ENCODE data around the gene GALNT14.

Gene GALNT14

GRCh38 chr2:30947686-30948085 lies 190.6 kb downstream of the GALNT14 start:
- Histone ChIP-seq H3K27me3 (ENCODE audit: insufficient read depth, low read depth) (no peaks in the 10 kb centered on the region), H3K27ac (no peak overlapping the region), H4K20me1 (ENCODE audit: insufficient read depth) (no peaks in the 10 kb centered on the region), H3K9ac (no peak overlapping the region), H3K36me3 (ENCODE audit: insufficient read depth) (no peaks in the 10 kb centered on the region; the same call in 1 of the 2 replicates), H3K4me2 (no peak overlapping the region), H3K79me2 (ENCODE audit: insufficient read depth, low read depth) (no peaks in the 10 kb centered on the region), H2AFZ (ENCODE audit: low read depth) (no peak overlapping the region), H3K4me3 (IDR thresholded peaks at IDR 0.05; ENCODE audit: insufficient read depth, low read depth, low read length) (no peak overlapping the region), H3K4me1 (ENCODE audit: low read depth, poor library complexity, severe bottlenecking) (no peaks in the 10 kb centered on the region)
- TF ChIP-seq CTCF (conservative IDR thresholded peaks at IDR 0.05; ENCODE audit: low read depth, low read length): no peak

- Histone ChIP-seq H3K27ac (no peak overlapping the region), H3K9ac (no peak overlapping the region), H3K36me3 (ENCODE audit: insufficient read depth) (no peaks in the 10 kb centered on the region; the same call in 1 of the 2 replicates), H3K4me1 (ENCODE audit: low read depth, poor library complexity, severe bottlenecking) (no peaks in the 10 kb centered on the region), H3K4me2 (no peak overlapping the region), H2AFZ (ENCODE audit: low read depth) (no peak overlapping the region), H3K27me3 (ENCODE audit: insufficient read depth, low read depth) (no peaks in the 10 kb centered on the region), H3K4me3 (IDR thresholded peaks at IDR 0.05; ENCODE audit: insufficient read depth, low read depth, low read length) (no peak overlapping the region), H4K20me1 (ENCODE audit: insufficient read depth) (no peaks in the 10 kb centered on the region), H3K79me2 (ENCODE audit: insufficient read depth, low read depth) (no peaks in the 10 kb centered on the region)
- TF ChIP-seq CTCF (conservative IDR thresholded peaks at IDR 0.05; ENCODE audit: low read depth, low read length): no peak
Measured at GRCh38 chr2:30942419-30942818, 195.8 kb downstream of the GALNT14 start.

GRCh38 chr2:30940839-30941238 lies 197.4 kb downstream of the GALNT14 start:
- H3K4me1 ChIP-seq (ENCODE audit: low read depth, poor library complexity, severe bottlenecking): no peaks in the 10 kb centered on the region
- no peaks in the 10 kb centered on the region for H3K36me3 ChIP-seq (ENCODE audit: insufficient read depth)
- no peak overlapping the region for H3K27ac ChIP-seq
- no peaks in the 10 kb centered on the region for H4K20me1 ChIP-seq (ENCODE audit: insufficient read depth)
- no peak overlapping the region for H3K9ac ChIP-seq
- H3K79me2 ChIP-seq (ENCODE audit: insufficient read depth, low read depth): no peaks in the 10 kb centered on the region
- H2AFZ ChIP-seq (ENCODE audit: low read depth): no peak overlapping the region
- no peak overlapping the region for H3K4me2 ChIP-seq
- H3K4me3 ChIP-seq (IDR thresholded peaks at IDR 0.05; ENCODE audit: insufficient read depth, low read depth, low read length): no peak overlapping the region
- H3K27me3 ChIP-seq (ENCODE audit: insufficient read depth, low read depth): no peaks in the 10 kb centered on the region
- no peak for TF ChIP-seq CTCF (conservative IDR thresholded peaks at IDR 0.05; ENCODE audit: low read depth, low read length)

- Histone ChIP-seq H2AFZ (ENCODE audit: low read depth) (no peak overlapping the region), H3K79me2 (ENCODE audit: insufficient read depth, low read depth) (no peaks in the 10 kb centered on the region), H3K27me3 (ENCODE audit: insufficient read depth, low read depth) (no peaks in the 10 kb centered on the region), H3K36me3 (ENCODE audit: insufficient read depth) (no peaks in the 10 kb centered on the region), H3K9ac (no peak overlapping the region), H4K20me1 (ENCODE audit: insufficient read depth) (no peaks in the 10 kb centered on the region), H3K27ac (no peak overlapping the region), H3K4me3 (IDR thresholded peaks at IDR 0.05; ENCODE audit: insufficient read depth, low read depth, low read length) (no peak overlapping the region), H3K4me1 (ENCODE audit: low read depth, poor library complexity, severe bottlenecking) (no peaks in the 10 kb centered on the region), H3K4me2 (no peak overlapping the region)
- no peak for TF ChIP-seq CTCF (conservative IDR thresholded peaks at IDR 0.05; ENCODE audit: low read depth, low read length)
Measured at GRCh38 chr2:30939364-30939763, 198.9 kb downstream of the GALNT14 start.

All from KMS-11 (cell line).